Gastrocnemius medialis (tissue), 4 donors: ENCODE data around the gene RMND5A.

Experiments
- POLR2A ChIP-seq, 2 donors: fragments of 450-650 bp; IDR thresholded peaks; one replicate each; pipeline ENCODE4 v1.6.1; 2017; ENCODE audit warnings: antibody characterized with exemption in 2 of 2, mild to moderate bottlenecking in 2 of 2, moderate library complexity in 2 of 2
- TF ChIP-seq, protein P1 (sequence below), 5 experiments: fragments of 450-650 bp in 3 of 5; fragments of 200-600 bp in 2 of 5; sonication (generic) in 2 of 5; IDR thresholded peaks in 4 of 5; conservative IDR thresholded peaks in 1 of 5; 1 replicate in 4 of 5; 2 replicates in 1 of 5; pipeline ENCODE4 v1.5.1; 2016 to 2019; ENCODE audit warnings: antibody characterized with exemption in 5 of 5, mild to moderate bottlenecking in 3 of 5, moderate library complexity in 3 of 5

- TF ChIP-seq POLR2A (IDR thresholded peaks at IDR 0.05) = no peak
- TF ChIP-seq, protein P1, sequence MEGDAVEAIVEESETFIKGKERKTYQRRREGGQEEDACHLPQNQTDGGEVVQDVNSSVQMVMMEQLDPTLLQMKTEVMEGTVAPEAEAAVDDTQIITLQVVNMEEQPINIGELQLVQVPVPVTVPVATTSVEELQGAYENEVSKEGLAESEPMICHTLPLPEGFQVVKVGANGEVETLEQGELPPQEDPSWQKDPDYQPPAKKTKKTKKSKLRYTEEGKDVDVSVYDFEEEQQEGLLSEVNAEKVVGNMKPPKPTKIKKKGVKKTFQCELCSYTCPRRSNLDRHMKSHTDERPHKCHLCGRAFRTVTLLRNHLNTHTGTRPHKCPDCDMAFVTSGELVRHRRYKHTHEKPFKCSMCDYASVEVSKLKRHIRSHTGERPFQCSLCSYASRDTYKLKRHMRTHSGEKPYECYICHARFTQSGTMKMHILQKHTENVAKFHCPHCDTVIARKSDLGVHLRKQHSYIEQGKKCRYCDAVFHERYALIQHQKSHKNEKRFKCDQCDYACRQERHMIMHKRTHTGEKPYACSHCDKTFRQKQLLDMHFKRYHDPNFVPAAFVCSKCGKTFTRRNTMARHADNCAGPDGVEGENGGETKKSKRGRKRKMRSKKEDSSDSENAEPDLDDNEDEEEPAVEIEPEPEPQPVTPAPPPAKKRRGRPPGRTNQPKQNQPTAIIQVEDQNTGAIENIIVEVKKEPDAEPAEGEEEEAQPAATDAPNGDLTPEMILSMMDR (IDR thresholded peaks at IDR 0.05 in 4 of 5, conservative IDR thresholded peaks at IDR 0.05 in 1 of 5) = no peak
Observed at GRCh38 chr2:86818114-86818801, 98.2 kb downstream of the RMND5A start.
